Hematopoietic multipotent progenitor cell treated with erythropoietin and hydrocortisone succinate and interleukin-3 and kit ligand, for 8 days (in vitro differentiated cells): Measurements from ENCODE around the gene CBFA2T2.
A peak's percentile ranks its signal among the peaks of the same experiment; 100 is the strongest.
"Not testable (repeated sequence)": the region's sequence is repeated elsewhere in the genome, so short reads cannot be mapped to it uniquely, and the experiment has no call there.

Experiments
- DNase-seq: peaks from one replicate; pipeline ENCODE4 v3.0.0-alpha.2; 2015

The CBFA2T2 gene

DNA sequence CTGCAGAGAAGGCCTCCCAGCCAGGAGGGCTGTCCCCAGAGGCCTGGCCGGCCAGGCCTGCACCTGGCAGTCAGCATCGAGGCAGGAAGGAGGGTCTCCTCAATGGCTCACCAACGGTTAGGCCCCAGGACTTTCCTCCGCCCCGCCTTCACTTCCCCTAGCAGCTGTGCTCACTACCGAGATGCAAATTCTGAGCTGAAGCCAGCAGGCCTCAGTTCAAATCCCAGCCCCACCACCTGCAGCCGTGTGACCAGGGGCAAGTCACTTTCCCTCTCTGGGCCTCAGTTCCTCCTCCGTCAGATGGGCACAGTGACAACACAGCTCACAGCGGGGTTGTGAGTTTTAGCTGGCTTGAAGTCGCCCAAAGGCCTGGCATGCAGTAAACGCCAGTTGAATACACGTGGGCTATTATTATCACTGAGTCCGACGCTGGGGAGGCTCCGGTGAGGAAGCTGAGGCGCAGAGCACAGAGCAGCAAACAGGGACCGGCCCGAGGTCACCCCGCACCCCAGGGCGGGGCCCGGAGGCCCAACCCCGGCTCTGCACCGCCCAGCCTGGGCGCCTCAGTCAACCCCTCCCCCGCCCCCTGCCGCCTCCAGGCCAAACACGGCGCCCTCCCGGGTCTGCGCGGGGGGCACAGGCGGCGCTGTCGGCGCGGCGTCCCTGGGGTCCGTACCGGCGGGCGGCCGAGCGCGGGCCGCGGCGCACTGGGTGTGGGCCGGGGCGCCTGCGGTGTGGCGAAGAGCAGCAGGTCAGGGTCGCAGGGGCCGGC lies 195.6 kb downstream of the CBFA2T2 start:
- DNase-seq, result peak; percentile 77

DNA sequence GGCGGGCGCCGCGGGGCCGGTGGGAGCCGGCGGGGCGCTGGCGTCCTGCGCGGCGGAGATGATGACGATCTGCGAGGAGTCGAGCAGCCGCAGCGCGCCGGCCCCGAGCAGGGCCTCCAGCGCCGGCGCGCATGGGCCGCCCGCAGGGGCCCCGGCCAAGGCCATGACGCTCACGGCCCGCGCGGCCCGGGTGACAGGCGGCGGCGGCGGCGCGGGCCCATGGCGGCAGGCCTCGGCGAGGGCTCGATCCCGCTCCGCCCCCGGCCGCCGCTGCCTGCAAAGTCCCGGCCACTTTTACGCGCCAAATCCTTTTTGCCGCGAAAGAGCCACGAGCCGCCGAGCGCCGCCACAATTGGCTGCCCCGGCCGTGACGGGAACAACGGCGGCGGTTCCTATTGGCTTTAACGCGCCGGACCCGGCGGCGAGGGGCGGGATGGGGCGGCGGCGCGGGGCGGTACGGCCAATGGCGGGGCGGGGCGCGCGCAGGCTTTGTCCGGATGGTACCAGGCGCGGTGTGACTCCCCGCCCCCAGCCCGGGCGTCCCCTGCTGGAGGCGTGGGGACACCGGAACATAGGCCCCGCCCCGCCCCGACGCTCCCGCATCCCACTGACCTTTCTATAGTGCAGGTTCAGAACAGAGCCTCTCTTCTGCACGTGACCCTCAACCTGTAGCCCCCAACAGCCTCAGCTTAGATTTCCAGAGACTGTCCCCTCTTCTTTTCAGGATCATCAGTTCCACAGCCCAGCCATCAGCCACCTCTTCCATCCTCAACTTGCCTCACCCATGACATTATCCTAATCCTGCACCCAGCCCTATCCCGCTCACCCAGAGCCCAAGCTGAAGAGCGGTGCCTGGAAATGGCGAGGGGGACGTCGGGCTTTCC lies 196.4 kb downstream of the CBFA2T2 start, which contains the start of gene E2F1:
Gene E2F1 (minus strand): TSS at position 286 of the 884 bp plus-strand sequence. CDS start 121 bp downstream, at position 165.
- peak; percentile 94 for DNase-seq

DNA sequence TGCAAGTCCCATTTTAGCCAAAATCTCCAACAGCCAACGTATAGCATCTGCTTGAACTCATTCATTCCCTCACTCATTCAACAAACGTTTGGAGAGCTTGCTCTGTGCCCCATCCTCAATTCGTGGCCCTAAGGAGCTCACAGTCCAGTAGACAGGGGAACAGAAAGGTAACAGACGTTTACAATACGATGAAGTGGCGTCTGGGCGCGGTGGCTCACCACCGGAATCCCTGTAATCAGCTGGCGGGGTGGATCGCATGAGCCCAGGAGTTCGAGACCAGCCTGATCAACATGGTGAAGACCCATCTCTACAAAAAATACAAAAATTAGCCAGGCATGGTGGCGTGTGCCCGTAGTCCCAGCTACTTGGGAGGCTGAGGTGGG lies 197.1 kb downstream of the CBFA2T2 start:
- no peak for DNase-seq

DNA sequence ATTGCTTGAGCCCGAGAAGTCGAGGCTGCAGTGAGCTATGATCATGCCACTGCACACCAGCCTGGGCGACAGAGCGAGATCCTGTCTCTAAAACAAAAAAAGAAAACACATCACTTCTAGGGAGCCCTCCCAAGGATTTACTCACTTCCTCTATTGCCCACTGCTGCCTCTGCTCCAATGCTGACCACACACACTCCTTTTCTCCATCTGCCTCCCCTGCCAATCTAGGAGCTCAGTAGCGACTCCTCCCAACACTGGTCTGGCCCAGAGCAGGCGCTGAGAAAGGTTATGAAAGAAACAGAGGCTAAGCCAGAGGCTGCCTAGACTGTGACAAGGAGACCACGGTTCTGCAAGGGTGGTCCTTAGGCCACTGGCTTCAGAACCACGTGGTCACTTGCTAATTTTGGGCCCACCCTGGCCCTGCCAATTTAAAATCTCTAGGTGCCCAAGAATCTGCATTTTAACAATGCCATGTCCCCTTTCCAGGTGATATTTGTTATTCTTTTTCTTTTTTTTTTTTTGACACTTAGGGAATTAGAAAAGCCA lies 197.5 kb downstream of the CBFA2T2 start:
- DNase-seq, result peak; percentile 48

DNA sequence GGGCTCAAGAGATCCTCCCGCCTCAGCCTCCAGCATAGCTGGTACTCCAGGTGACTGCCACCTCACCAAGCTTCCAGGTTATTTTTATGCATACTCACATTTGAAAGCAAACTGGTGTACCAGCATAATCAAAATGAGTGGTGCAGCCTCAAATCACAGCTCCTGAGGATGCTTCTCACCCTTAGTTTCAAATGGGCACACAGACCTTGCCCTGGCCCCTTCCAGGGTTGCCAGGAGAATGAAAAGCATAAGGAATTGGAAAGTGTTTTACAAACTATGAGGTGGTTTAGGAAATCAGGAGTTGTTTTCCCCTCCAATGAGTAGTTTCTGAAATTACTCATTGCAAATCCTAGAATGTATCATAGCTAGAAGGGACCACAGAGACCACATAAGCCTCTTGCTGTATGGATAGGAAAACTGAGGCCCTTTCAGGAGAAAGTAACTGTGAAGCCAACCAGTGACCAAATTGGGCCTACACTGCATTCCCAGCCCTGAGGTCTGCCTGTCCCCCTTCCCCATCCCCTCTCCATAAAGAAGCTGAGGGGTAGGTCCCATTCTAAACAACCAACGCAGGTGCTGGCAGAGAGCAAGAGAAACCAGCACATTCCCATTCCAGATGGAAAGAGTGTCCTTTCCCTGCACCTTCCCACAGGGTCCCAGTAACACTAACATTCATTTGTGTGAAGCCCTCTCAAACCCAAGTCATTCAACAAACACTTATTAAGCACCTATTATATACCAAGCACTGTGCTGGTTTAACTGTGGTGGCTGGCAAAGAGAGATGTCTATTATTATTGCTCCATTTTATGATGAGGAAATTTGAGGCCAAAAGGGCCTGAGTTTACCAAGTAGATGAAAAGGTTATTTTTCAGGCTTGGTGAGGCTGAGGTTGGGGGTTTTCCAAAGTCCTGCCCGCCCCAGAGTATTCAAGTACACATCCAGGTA lies 198.4 kb downstream of the CBFA2T2 start:
- no peak for DNase-seq

DNA sequence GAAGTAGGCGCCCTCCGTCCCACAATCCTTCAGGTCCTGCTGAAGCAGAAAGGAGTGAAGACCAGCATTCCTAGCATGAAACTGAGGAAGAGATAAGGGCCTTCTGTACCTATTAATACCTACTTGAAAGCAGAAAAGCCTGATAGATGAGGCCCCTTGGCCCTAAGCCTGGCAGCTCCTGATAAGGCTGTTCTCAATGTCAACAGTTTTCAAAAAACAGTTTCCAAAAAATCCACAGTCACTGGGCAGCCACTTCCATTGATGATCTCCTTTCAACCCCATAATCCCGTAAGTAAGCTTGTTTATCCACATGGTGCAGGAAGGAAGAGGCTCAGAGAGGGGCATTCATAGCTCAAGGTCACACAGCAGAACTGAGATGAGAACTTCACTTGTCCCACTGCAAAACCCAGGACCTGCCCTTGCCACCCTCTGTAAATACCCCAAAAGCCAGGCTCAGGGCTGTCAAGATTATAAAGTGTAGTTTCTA lies 199.1 kb downstream of the CBFA2T2 start:
- peak; percentile 88 for DNase-seq

DNA sequence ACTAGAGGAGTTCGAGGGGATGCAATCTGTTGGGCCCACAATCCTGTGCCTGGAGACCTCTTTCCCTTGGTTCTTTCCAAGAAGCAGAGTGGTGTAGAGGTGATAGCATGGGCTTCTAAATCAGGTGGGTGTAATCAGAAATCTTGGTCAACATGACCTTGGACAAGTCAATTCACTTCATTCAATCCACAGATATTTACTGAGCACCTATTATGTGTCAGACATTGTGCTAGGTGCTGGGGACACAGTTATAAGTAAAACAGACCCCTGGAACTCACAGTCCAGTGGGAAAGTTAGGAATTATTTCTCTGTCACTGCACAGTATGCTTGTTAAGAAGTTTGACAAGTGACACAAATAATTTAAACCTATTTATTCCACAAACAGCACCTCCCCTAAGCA lies 199.6 kb downstream of the CBFA2T2 start:
- peak; percentile 15 for DNase-seq

DNA sequence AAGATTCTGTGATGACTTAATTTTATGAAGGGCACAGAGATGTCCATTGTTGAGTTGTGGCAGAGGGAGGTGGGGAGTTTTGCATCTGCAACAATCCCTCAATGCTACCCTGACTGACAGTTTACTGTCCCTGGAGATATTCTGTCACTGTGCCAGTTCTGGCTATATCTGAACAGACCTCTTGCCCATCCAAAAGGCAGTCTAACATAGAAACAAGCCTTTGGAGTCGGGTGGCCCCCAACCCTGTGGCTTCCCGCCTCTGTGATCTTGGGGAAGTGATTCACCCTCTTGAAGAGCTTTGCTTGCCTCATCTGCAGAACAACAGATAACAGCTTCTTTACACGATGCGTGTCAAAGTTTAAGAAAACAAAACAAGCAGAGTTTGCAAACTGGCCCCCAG lies 200.1 kb downstream of the CBFA2T2 start:
- DNase-seq, result peak; percentile 99

DNA sequence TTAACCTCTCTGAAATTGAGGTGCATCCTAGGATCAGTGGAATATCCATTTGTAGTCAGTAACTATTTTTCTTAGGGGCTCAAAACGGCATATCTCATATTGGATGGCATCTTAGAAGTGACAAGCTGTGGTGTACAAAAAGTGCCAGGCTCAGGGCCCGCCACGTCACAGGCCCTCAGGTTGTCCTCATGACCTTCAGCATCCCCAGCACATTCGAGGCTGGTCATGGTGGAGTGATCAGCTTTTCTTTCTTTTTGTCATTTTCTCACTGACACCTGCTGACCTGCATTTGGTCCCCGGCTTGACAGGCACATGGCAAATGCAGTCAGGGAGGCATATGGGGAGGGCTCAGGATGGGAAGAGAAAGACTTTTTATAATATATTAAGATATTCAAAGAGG lies 203.4 kb downstream of the CBFA2T2 start:
- DNase-seq, result no peak

DNA sequence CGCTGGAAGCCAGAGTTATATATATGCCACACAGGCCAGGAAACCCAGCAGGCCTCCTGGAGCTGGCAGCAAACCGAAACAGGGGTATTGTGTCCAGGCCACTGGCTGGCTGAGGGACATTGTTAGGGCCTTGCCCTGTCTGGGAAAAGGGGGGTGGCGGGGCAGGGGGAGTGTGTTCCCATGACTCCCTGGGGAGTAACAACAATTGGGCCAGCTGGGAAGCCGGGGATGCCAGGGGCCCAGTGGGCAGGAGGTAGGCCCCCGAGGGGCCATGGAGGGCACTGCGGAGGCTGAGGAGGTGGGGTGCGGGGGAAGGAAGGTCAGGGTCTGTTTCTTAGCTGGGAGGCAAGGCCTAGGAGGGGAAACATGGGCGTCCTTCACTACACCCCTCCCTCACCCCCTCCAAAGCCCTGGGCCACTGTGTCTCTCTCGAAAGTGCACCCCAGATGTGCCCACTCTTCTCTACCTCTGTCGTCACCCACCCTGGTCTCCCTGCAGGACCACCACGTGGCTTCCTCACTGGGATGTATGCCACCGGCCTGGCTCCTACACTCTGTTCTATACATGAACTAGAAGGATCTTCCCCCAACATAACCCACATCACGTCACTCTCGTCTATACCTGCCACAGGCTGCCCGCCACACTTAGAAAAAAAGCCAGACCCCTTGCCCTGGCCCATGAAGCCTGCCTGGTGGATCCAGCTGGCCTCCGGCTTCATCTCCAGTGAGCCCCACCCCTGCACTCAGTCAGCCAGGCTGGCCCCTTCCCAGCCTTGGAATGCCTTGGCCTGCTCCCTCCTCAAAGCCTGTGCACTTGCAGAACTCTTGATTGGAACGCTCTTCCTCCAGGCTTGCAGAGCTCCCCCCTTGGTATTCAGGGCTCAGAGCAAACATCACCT lies 204.1 kb downstream of the CBFA2T2 start:
- no peak for DNase-seq

DNA sequence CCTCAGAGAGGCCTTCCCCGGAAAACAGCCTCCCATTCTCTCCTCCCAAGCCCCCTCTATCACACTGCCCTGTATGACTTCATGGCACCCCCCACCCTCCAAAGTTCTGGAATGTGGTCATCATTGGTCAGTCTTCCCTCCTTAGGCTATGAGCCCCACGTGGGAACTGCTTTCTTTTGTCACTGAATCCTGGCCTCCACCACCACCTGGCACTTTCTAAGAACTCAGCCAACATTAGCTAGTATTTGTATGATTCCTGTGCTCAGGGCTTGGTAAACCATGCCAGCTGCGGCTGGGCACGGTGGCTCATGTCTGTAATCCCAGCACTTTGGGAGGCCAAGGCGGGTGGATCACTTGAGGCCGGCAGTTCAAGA lies 204.7 kb downstream of the CBFA2T2 start:
- DNase-seq, result no peak

DNA sequence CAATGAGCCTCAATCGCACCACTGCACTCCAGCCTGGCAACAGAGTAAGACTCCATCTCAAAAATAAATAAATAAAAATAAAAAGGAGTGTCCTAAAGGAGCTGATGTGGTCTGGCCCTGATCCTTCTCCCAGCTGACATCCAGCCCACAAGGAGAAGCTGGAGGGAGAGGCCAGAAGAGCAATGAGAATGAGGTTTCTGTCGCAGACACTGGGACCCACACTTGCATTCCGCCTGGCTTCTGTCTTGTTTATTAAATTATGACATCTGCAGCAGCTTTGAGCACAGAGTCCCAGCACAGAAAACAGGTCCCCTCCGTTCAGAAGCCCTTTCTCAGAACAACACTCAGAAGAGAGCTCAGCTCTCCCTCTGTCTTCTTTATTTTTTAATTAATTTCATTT lies 206.6 kb downstream of the CBFA2T2 start:
- no peak for DNase-seq

DNA sequence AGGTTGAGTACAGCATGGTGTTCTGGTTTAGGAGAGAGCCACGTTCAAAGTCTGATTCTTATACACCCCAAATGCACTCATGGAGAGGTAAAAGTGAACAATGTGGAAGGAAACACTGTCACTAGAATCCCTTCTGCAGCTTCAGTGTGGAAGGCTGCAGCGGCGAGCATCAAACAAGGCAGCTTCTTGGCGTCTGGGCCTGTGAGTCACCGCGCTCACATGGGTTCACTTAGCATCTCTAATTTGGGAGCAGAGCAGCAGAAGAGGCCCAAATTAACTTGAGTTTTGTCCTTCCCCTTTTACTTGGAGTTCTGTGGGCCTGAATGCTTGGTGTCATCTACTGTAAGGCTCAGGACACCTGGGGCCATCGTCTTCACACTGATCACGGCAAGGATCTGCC lies 207.2 kb downstream of the CBFA2T2 start:
- no peak for DNase-seq

DNA sequence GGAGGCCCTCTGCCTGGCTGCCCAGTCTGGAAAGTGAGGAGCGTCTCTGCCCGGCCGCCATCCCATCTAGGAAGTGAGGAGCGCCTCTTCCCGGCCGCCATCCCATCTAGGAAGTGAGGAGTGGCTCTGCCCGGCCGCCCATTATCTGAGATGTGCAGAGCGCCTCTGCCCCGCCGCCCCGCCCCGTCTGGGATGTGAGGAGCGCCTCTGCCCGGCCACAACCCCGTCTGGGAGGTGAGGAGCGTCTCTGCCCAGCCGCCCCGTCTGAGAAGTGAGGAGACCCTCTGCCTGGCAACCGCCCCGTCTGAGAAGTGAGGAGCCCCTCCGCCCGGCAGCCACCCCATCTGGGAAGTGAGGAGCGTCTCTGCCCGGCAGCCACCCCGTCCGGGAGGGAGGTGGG lies 209.1 kb downstream of the CBFA2T2 start:
- not testable (repeated sequence) for DNase-seq
